NCI-H2081 (cell line): ENCODE measurements around the gene UPK2.
A peak's percentile ranks its signal among the peaks of the same experiment; 100 is the strongest.
"Not testable (repeated sequence)": the region's sequence is repeated elsewhere in the genome, so short reads cannot be mapped to it uniquely, and the experiment has no call there.

ENCODE experiments used
- DNase-seq, 2 experiments: peaks; one replicate each; lab custom pipeline; 2025; lab: John Stamatoyannopoulos, UW

UPK2 gene

GRCh38 chr11:118938491-118939403 lies 17.4 kb upstream of the UPK2 start:
- DNase-seq, result no peak

DNA sequence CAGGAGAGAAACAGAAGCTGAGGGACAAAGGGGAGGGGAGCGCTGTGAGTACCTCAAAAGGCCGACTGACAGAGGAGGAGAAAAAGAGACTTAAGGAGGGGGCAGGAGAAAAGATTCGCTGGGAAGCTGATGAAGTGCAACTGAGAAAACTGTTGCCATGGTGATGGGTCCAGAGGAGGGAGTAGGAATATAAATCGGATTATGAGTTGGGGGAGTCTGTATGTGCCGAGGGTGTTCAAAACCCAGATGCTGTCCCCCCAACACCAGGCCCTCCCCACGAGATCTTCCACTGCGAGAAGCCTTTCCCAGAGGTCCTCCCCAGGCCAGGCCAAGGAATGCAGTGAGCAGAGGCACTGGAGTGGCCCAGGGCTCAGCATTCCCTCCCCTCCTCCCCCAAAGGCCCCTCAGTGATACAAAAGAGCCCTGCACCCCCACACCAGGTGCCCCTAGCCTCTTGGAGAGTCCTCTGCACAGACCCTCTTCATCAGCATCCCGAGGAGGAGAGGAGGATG lies 16.6 kb upstream of the UPK2 start:
- DNase-seq, result no peak

DNA sequence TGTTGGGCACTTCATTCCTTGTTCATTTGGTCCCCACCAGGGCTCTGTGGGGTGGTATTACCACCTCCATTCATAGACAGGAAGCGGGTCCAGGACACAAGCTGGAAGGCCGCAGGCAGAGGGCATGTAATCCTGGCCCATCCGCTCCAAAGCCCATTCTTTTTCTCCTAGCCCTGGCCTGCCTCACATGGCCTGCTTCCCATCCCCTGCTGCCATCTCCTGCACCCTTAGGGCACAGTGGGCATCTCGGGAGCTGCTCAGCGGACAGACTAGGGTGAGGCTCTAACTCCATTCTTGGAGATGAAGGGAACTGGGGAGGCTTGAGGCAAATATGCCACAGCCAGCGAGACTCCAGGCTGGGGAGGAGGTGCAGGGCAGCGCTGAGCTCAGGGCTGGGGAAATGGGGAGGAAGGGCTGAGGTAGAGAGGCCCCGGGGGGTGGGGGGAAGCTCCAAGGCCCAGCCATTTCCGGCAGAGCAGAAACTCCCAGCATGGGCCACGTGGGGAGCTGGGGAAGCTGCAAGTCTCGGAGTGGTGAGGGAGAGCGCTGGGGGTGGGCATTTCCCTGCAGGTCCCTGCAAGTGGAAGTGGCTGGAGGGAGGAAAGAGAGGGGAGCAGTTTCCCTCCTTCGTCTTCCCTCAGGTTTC lies 16.0 kb upstream of the UPK2 start:
- no peak for DNase-seq

- DNase-seq, result no peak
These were observed 9.0 kb upstream of the UPK2 start for GRCh38 chr11:118947091-118947490.

DNA sequence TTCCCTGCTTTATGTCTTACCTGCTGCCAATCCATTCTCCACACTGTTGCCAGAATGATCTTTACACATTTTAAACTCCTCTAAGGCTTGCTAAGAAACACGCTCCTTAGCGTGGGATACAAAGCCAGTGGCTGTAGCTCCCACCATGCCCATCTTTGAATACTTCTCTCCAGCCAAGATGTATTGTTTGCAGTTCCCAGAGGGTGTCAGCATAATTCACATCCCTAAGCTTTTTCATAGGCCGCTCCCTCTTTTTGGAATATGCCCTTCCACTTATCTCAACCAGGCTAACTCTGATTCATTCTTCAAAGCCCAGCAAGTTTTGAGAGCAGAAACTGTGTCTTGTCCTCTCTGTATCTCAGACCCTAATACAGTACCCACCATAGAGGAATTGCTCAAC lies 8.1 kb upstream of the UPK2 start:
- no peak for DNase-seq

DNA sequence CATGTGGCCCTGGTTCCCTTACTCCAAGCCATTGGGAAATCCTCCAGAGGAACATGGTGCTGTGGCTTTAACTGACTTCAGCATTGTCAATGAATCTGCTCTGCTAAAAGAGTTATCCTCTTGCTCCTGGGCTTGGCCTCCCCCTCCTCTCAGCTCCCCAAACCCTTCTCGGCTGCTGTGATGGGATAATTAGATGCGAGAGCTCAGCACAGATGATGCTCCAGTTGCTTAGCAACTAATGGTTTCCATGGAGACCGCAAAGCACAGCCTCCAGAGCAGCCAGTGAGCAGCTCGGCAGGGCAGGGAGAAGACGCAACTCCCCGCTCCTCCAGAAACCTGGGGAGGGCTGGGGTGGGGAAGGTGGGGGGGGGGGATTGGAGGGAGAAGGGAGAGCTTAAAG lies 2.8 kb upstream of the UPK2 start:
- DNase-seq, result peak; percentile 25 to 61

GRCh38 chr11:118953976-118954375 lies 2.1 kb upstream of the UPK2 start:
- not testable (repeated sequence) for DNase-seq

- DNase-seq, result no peak
These were observed 860 bp downstream of the UPK2 start for GRCh38 chr11:118956847-118957469.

DNA sequence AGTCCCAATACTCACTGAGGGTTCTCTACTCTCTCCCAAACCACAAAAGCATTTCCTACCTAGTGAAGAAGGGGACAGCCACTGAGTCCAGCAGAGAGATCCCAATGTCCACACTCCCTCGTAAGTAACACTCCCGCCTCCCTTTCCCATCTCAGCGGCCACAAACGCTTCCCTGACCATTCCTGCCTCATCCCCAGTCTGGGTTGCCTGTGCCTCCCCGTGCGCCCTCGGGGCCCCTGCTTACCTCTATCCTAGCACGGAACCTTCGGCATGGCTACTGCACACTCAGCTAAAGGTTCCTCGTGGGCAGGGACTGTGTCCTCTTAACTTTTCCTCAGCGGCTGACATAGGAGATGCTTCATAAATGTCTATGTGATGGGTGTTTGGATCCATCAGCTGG lies 1.5 kb downstream of the UPK2 start:
- no peak for DNase-seq

DNA sequence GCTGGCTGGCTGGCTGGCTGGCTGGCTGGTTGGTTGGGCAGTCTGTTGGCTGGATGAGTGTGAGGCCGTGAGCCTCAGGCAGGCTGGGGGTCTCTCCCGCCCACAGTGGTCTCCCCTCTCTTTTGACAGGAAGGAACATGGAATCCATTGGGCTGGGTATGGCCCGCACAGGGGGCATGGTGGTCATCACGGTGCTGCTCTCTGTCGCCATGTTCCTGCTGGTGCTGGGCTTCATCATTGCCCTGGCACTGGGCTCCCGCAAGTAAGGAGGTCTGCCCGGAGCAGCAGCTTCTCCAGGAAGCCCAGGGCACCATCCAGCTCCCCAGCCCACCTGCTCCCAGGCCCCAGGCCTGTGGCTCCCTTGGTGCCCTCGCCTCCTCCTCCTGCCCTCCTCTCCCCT lies 1.9 kb downstream of the UPK2 start:
- DNase-seq, result no peak

- DNase-seq, result no peak
These were observed 2.5 kb downstream of the UPK2 start for GRCh38 chr11:118958577-118958976.

- no peak for DNase-seq
These were observed 5.1 kb downstream of the UPK2 start for GRCh38 chr11:118961189-118961588.

- DNase-seq, result no peak
These were observed 5.5 kb downstream of the UPK2 start for GRCh38 chr11:118961591-118961990.

DNA sequence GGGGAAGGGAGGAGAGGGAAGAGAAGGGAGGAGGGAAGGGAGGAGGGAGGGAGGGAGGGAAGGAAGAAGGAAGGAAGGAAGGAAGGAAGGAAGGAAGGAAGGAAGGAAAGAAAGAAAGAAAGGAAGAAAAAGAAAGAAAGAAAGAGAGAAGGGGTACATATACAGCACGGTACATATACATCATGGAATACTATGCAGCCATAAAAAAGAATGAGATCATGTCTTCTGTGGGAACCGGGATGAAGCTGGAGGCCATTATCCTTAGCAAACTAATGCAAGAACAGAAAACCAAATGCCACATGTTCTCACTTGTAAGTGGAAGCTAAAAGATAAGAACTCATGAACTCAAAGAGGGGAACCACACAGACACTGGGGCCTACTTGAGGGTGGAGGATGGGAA lies 13.4 kb downstream of the UPK2 start:
- not testable (repeated sequence) for DNase-seq

GRCh38 chr11:118971646-118972045 lies 15.5 kb downstream of the UPK2 start, which contains the start of gene FOXR1:
Gene FOXR1, plus strand, starts transcription at chr11:118971761. Its CDS starts 171 bp downstream, at chr11:118971932.
- no peak for DNase-seq

DNA sequence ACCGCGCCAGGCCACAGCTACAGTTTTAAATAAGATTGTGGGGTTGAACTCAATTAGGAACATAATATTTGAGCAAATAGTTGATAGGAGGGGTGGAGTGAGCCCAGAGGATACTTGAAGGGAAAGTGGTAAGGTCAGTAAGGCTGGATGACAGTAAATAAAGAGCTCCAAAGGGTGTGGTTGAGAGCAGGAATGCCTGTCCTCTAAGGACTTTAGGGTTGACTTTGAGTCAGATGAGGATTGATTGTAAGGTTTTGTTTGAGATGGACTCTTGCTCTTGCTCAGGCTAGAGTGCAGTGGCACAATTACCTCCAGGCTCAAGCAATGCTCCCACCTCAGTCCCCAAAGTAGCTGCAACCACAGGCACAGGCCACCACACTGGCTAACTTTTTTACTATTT lies 17.9 kb downstream of the UPK2 start:
- DNase-seq, result no peak

DNA sequence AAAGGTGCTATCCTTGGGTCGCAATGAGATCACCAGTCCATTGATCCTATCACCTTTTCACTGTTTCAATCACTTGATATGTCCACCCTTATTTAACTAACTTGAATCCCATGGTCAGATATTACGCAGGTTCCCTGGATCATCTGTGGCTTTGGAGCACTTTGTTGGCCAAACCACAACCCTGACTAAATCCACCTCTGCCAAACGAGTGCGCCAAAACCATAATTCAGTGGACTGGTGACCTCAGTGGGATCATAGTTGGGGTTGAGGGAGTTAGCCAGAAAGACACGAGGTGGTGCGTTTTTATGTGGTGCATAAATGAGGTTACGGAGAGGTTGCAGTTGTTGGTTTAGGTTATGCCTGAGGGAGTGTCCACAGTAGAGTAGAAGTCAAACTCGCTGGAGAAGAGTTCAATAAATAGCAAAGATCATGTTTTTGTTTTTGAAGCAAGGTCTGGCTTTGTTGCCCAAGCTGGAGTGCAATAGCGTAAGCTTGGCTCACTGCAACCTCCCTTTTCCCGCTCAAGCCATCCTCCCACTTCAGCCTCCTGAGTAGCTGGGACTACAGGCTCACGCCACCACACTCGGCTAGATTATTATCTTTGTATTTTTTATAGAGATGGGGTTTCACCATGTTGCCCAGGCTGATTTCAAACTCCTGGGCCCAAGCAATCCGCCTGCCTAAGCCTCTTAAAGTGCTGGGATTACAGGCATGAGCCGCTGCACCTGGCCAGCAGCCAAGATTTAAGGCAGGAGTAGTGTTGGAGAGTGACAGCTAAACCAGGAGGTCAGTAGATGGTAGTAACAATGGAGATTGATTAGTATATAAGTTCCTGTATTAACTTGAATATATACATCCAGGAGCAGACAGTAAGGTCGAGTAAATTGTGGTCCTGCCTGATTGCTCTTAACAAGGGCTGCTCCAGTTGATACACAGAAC lies 19.9 kb downstream of the UPK2 start:
- DNase-seq, result no peak

- DNase-seq, result no peak
These were observed 23.3 kb downstream of the UPK2 start for GRCh38 chr11:118979434-118979833.

DNA sequence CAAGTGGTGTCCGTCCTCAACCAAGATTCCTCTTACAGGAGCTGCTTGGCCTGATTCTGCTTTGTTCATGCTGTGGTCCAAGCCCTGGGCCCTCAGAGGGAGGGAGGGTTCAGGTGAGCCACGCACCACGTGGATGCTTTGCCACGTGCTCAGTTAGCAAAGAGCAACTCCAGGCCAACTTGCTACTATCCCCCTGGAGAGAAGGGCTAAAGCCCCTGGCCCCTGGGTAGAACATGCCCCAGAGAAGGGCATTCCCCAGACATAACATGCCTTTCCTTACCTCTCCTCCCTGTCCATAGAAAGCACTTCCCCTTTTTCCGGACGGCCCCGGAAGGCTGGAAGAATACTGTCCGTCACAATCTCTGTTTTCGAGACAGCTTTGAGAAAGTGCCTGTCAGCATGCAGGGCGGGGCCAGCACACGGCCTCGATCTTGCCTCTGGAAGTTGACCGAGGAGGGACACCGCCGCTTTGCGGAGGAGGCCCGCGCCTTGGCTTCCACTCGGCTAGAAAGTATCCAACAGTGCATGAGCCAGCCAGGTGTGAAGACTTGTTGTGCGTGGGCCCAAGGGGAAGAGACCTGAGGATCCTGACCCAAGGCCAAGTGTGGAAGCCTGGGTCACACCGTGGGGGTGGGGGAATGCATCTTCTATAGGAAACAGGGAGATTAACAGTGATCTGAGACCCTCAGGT lies 24.2 kb downstream of the UPK2 start:
- DNase-seq, result no peak

GRCh38 chr11:118984337-118984736 lies 28.2 kb downstream of the UPK2 start:
- not testable (repeated sequence) for DNase-seq

DNA sequence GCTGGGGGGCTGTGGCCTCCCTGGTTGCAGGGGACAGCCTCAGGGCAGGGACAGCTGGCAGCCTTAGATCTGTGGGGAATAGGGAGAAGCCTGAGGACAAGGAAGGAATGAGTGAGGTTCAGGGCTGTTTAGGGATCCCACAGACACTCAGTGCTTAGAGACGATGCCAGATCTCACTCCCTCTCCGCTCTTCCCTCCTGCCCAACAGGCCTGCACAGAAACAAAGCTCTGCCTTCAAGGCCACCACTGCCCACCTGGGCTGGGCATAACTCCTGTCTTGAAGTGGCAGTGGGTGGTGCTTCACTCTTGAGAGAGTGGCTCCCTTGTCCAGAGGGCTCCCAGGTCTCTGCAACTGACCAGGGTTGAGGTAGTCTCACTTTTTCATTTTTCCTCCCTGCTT lies 28.7 kb downstream of the UPK2 start:
- no peak for DNase-seq
